NCI-H146 treated with DMSO at 0.1 percent for 48 hours (cell line): ENCODE data around the gene HMOX2.

Experiments used
- DNase-seq: peaks from one replicate; lab custom pipeline; 2025; ENCODE audit not compliant: unreplicated experiment; lab: John Stamatoyannopoulos, UW

Gene HMOX2

GRCh38 chr16:4552541-4552940 is 76.3 kb downstream of the HMOX2 start:
- DNase-seq, result no peak

GRCh38 chr16:4556112-4556511 is 79.9 kb downstream of the HMOX2 start, which contains the start of gene C16orf96:
Gene C16orf96 (plus strand): TSS chr16:4556340. CDS start chr16:4556490, 150 bp downstream.
- no peak for DNase-seq

- DNase-seq, result no peak
These were observed 80.4 kb downstream of the HMOX2 start for GRCh38 chr16:4556580-4556979.

- DNase-seq, result no peak
These were observed 81.8 kb downstream of the HMOX2 start for GRCh38 chr16:4557973-4558372.
